IgD-negative memory B cell (primary cell): ENCODE results near the gene DCUN1D2. TPM values are rescaled to one million over a fixed set of nuclear protein-coding genes. Genes with fewer than 3 reads are reported as not detected.

Experiments used
- H3K27ac Mint-ChIP-seq, 3 donors: one replicate each; pipeline ENCODE4 v1.8.0; 2020 to 2022; ENCODE audit warnings: mild to moderate bottlenecking in 3 of 3, mixed read lengths in 3 of 3, moderate library complexity in 1 of 3
- H3K27me3 Mint-ChIP-seq: one replicate; pipeline ENCODE4 v1.8.0; 2021; ENCODE audit warnings: mixed read lengths
- H3K36me3 Mint-ChIP-seq: one replicate; pipeline ENCODE4 v1.8.0; 2020; ENCODE audit warnings: mild to moderate bottlenecking, mixed read lengths
- H3K4me1 Mint-ChIP-seq, 3 donors: one replicate each; pipeline ENCODE4 v1.8.0; 2020 to 2022; ENCODE audit warnings: mixed read lengths in 3 of 3, mild to moderate bottlenecking in 1 of 3
- H3K4me3 Mint-ChIP-seq, 4 donors: one replicate each; pipeline ENCODE4 v1.8.0; 2020 to 2022; ENCODE audit warnings: mild to moderate bottlenecking in 4 of 4, mixed read lengths in 4 of 4, moderate library complexity in 3 of 4
- H3K9me3 Mint-ChIP-seq, 3 donors: one replicate each; pipeline ENCODE4 v1.8.0; 2020 to 2021; ENCODE audit warnings: mixed read lengths in 3 of 3, mild to moderate bottlenecking in 1 of 3
- polyA plus RNA-seq: library from polyadenylated mRNA; unstranded; fragments of 300-500 nt; fragmentation: Illumina TruSeq; gene quantifications from one replicate; pipeline ENCODE4 v1.2.3, GENCODE V29; 2021

Gene DCUN1D2
- 10.2 TPM for polyA plus RNA-seq

- Mint-ChIP-seq H3K4me1 (peaks cover 35 to 48% (median 43%) of the 10 kb centered on the region in 3 donors), H3K36me3 (peaks cover 7% of the 10 kb centered on the region), H3K9me3 (no peaks in the 10 kb centered on the region), H3K27me3 (no peaks in the 10 kb centered on the region), H3K4me3 (peak within 1 kb of the TSS; percentile 88 to 98 (median 92)), H3K27ac (peak within 1 kb of the TSS; percentile 52 to 79 (median 67))
These were observed at the start of gene DCUN1D2 for GRCh38 chr13:113490496-113491417. Gene DCUN1D2, minus strand, starts transcription at chr13:113490711. Its CDS starts 42 bp downstream, at chr13:113490669.

- Mint-ChIP-seq H3K4me1 (peaks cover 0 to 2% (median 0%) of the 10 kb centered on the region in 3 donors), H3K27ac (no peak overlapping the region), H3K9me3 (peaks cover 0 to 8% (median 3%) of the 10 kb centered on the region in 3 donors), H3K27me3 (no peaks in the 10 kb centered on the region), H3K4me3 (no peak overlapping the region), H3K36me3 (peaks cover 11% of the 10 kb centered on the region)
These were observed 49.3 kb upstream of the DCUN1D2 start for GRCh38 chr13:113539822-113540221.

GRCh38 chr13:113539176-113539575 is 48.7 kb upstream of the DCUN1D2 start:
- Mint-ChIP-seq H3K27me3 (no peaks in the 10 kb centered on the region), H3K27ac (no peak overlapping the region), H3K36me3 (peaks cover 11% of the 10 kb centered on the region), H3K4me1 (peaks cover 0 to 2% (median 0%) of the 10 kb centered on the region in 3 donors), H3K4me3 (no peak overlapping the region), H3K9me3 (peaks cover 0 to 8% (median 3%) of the 10 kb centered on the region in 3 donors)

GRCh38 chr13:113538689-113539058 is 48.2 kb upstream of the DCUN1D2 start:
- no peaks in the 10 kb centered on the region for H3K27me3 Mint-ChIP-seq
- peaks cover 11% of the 10 kb centered on the region for H3K36me3 Mint-ChIP-seq
- no peak overlapping the region for H3K4me3 Mint-ChIP-seq
- H3K9me3 Mint-ChIP-seq: peaks cover 0 to 8% (median 3%) of the 10 kb centered on the region in 3 donors
- peaks cover 0 to 2% (median 0%) of the 10 kb centered on the region in 3 donors for H3K4me1 Mint-ChIP-seq
- H3K27ac Mint-ChIP-seq: no peak overlapping the region

- Mint-ChIP-seq H3K9me3 (peaks cover 0 to 8% (median 3%) of the 10 kb centered on the region in 3 donors), H3K4me1 (peaks cover 0 to 2% (median 0%) of the 10 kb centered on the region in 3 donors), H3K27ac (peak overlapping the region in 1 of 3 donors; percentile 41), H3K36me3 (peaks cover 11% of the 10 kb centered on the region), H3K4me3 (peak overlapping the region in 1 of 4 donors; percentile 49), H3K27me3 (no peaks in the 10 kb centered on the region)
These were observed 47.6 kb upstream of the DCUN1D2 start for GRCh38 chr13:113537909-113538688.

- Mint-ChIP-seq H3K4me3 (no peak overlapping the region), H3K4me1 (peaks cover 0 to 2% (median 0%) of the 10 kb centered on the region in 3 donors), H3K27me3 (no peaks in the 10 kb centered on the region), H3K36me3 (peaks cover 11% of the 10 kb centered on the region), H3K9me3 (peaks cover 0 to 8% (median 3%) of the 10 kb centered on the region in 3 donors), H3K27ac (peak overlapping the region in 1 of 3 donors; percentile 4)
These were observed 46.7 kb upstream of the DCUN1D2 start for GRCh38 chr13:113537205-113537604.

GRCh38 chr13:113536461-113537110 is 46.1 kb upstream of the DCUN1D2 start:
- Mint-ChIP-seq H3K4me1 (peaks cover 0 to 2% (median 0%) of the 10 kb centered on the region in 3 donors), H3K9me3 (peaks cover 0 to 8% (median 3%) of the 10 kb centered on the region in 3 donors), H3K27me3 (no peaks in the 10 kb centered on the region), H3K4me3 (no peak overlapping the region), H3K36me3 (peaks cover 11% of the 10 kb centered on the region), H3K27ac (no peak overlapping the region)

GRCh38 chr13:113535381-113535781 is 44.9 kb upstream of the DCUN1D2 start:
- Mint-ChIP-seq H3K36me3 (peaks cover 10% of the 10 kb centered on the region), H3K27ac (no peak overlapping the region), H3K4me1 (peaks cover 0 to 2% (median 0%) of the 10 kb centered on the region in 3 donors), H3K4me3 (no peak overlapping the region), H3K9me3 (no peaks in the 10 kb centered on the region), H3K27me3 (no peaks in the 10 kb centered on the region)

GRCh38 chr13:113534236-113534860 is 43.8 kb upstream of the DCUN1D2 start:
- H3K9me3 Mint-ChIP-seq: no peaks in the 10 kb centered on the region
- H3K27me3 Mint-ChIP-seq: no peaks in the 10 kb centered on the region
- no peak overlapping the region for H3K4me3 Mint-ChIP-seq

GRCh38 chr13:113533161-113533840 is 42.8 kb upstream of the DCUN1D2 start:
- Mint-ChIP-seq H3K4me1 (peaks cover 0 to 2% (median 0%) of the 10 kb centered on the region in 3 donors), H3K27ac (no peak overlapping the region)

More at GRCh38 chr13:113534236-113534860, 43.8 kb upstream of the DCUN1D2 start:
- peaks cover 6% of the 10 kb centered on the region for H3K36me3 Mint-ChIP-seq
- no peak overlapping the region for H3K27ac Mint-ChIP-seq
- H3K4me1 Mint-ChIP-seq: peaks cover 0 to 2% (median 0%) of the 10 kb centered on the region in 3 donors

GRCh38 chr13:113532156-113532806 is 41.8 kb upstream of the DCUN1D2 start:
- no peaks in the 10 kb centered on the region for H3K9me3 Mint-ChIP-seq
- no peaks in the 10 kb centered on the region for H3K27me3 Mint-ChIP-seq
- no peak overlapping the region for H3K4me3 Mint-ChIP-seq
- H3K4me1 Mint-ChIP-seq: peaks cover under 1 to 6% (median 2%) of the 10 kb centered on the region in 3 donors
- H3K27ac Mint-ChIP-seq: no peak overlapping the region
- H3K36me3 Mint-ChIP-seq: peaks cover 6% of the 10 kb centered on the region

More at GRCh38 chr13:113533161-113533840, 42.8 kb upstream of the DCUN1D2 start:
- H3K36me3 Mint-ChIP-seq: peaks cover 6% of the 10 kb centered on the region
- H3K4me3 Mint-ChIP-seq: no peak overlapping the region
- no peaks in the 10 kb centered on the region for H3K9me3 Mint-ChIP-seq
- no peaks in the 10 kb centered on the region for H3K27me3 Mint-ChIP-seq

GRCh38 chr13:113531041-113531873 is 40.7 kb upstream of the DCUN1D2 start:
- Mint-ChIP-seq H3K27ac (peak overlapping the region in 1 of 3 donors; percentile 82), H3K27me3 (no peaks in the 10 kb centered on the region), H3K9me3 (no peaks in the 10 kb centered on the region), H3K4me3 (no peak overlapping the region), H3K36me3 (peaks cover 6% of the 10 kb centered on the region), H3K4me1 (peaks cover 2 to 6% (median 5%) of the 10 kb centered on the region in 3 donors)

GRCh38 chr13:113528813-113529180 is 38.3 kb upstream of the DCUN1D2 start:
- Mint-ChIP-seq H3K4me1 (peaks cover 3 to 6% (median 5%) of the 10 kb centered on the region in 3 donors), H3K27ac (no peak overlapping the region), H3K27me3 (no peaks in the 10 kb centered on the region), H3K36me3 (peaks cover 4% of the 10 kb centered on the region), H3K4me3 (no peak overlapping the region), H3K9me3 (no peaks in the 10 kb centered on the region)
